Hypothalamus (tissue), 51 donors: ENCODE data around the gene TMIGD1.

ENCODE experiments used
- DNase-seq, 51 donors: peaks; one replicate each; lab custom pipeline; 2025; lab: John Stamatoyannopoulos, UW

TMIGD1 gene

DNA sequence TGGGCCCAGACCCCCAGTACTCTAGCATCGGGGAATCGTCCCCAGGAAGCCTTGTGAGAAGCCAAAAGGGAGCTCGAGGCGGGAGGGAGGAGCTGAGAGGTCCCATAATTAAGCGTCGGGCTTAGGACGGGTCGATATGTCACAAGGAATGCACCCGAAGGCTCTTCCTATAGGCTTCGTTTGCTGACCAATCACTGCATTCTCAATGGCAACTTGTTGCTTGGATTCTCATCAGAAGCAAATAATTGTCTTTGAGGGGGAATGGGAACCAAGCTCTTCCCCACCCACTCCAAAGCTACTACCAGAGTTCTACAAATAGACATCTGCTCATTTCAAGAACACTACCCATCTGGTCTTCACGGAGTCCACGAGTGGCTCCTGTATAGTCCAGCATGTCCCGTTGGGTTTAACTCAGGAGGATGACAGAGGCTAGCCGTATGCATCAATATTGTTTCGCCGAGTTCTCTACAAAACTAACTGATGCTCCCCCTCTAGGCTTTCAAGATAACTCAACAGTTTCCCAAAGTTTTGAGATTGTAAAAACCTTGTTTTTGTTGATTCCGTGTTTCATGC, 41.5 kb downstream of the TMIGD1 start:
- peak in 8 of 51 donors; percentile 2 to 66 (median 34) for DNase-seq

DNA sequence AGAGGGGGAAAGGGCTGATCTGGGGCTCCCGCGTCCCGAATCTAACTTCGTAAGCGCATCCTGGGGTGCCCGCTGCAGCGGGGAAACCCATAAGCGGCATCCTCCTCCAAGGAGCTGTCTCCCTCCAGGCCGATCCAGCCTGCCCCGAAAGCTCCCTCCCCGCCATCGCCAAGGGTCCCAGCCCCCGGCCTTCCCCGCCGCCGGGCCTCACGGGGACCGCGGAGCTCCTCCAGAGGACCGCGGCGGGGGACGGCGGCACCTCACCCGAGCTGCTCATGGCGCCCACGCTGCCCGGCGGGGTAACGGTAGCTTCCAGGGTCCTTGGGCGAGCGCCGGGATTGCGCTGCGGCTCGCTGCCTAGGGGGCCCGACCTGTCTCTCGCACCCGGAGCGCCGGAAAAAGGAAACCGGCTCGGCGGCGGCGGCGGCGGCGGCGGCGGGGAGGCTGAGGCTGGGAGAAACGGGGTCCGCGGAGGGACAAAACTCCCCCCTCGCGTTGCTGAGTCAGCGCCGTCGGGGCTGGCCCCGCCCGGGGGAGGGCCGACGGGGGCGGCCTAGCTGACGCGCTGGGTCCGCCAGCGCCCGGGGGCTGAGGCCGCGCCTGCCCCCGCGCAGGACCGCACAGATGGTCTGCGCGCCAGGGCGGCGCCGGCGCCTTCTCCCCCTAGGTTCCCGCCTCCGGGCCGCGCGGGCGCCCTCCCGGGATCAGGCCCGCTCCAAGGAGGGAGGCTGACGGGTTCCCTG, 42.1 kb downstream of the TMIGD1 start, which contains the start of gene BLMH:
Gene BLMH, minus strand, starts transcription at position 402 of the 743 bp plus-strand sequence. Its CDS starts 125 bp downstream, at position 277.
- DNase-seq, result peak; percentile 8 to 83 (median 58)

DNA sequence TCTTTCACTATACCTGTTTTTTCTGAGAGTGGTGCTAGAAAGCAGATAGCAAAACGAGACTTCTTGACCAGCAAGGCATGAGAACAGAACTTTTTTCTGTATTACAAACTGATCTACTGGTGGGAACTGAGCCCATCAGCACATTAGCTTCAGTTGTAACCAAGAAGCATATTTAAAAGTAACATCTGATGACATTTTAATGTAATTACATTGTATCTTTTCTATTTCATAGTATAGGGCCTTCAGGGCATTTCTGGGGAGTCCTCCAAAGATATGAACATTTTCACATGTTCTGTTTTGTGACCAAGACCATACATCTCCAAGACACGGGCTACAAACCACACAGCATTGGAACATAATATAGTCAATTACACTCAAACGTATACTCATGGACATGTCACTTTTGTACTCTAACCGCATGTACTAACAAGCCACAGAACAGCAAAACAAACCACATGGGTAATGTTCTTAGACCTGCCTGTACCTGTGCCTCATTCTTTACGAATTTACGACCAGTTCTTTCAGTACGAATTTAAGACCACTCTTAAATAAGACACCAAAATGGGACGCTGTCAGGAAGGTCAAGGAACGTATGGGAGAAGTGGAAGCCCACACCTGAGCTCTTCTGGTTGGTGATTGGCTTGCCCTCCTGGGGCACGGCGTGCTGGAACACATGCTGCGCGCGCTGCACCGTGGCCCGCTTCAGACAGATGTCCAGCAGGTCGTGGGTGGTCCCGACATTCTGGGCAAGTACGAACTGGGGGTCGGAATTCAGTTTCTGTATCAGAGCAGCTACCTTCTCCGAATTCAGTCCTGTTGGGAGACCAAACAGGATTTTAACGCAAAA, 42.9 kb downstream of the TMIGD1 start:
- peak in 19 of 51 donors; percentile 2 to 41 (median 19) for DNase-seq

DNA sequence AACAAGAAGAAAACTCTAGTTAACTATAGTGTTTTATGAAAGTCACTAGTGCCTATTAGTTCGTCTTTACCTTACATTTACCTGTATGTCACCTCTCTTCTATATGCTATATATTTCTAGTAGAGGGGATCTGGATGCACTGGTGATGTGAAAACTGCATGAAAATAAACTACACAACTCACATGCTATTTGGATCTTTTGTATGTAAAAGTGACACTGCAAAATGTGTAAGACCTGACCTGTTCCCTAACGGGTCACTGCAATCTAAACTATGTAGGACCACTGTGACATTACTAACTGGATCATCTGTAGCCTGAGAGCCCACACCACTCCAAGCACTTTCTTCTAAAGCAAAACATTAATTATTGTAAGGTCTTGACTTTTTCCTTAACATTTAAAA, 43.8 kb downstream of the TMIGD1 start:
- DNase-seq, result no peak

DNA sequence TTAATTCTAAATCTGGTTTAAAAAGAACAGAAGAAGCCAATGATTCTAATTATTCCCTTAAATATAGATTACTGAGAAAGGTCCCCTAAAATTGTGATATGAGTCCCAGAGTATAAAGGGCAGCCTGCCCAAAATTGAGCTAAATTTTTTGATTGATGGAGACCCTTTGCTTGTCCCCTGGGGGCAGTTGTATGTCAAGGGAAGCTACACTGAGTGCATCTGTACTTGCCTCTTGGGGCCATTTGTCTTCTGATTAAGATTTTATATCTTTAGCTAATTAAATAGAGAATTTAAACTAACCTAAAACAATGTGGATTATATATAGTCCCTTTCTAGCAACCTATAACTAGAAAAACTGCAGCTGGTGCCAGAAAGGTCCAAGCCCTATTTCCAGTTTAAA, 54.7 kb downstream of the TMIGD1 start:
- DNase-seq, result no peak

DNA sequence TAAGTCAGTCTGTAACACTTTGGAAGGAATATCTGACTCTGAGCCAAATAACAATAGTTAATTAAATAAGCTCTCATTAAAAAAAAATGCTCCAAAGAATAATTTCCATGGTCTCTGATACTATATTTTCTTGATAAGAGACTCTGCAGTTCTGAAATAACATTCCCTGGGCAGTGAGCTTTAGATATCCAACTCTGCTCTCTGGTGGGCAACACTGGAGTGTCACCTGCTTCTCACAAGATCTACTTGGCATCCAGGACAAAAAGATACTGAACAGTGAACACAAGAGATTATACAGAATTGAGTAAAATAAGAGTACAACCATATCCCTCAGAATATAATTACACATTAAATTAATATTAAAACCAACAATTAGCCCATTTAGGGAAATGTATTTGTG, 55.8 kb downstream of the TMIGD1 start:
- DNase-seq, result peak in 5 of 51 donors; percentile 0 to 5 (median 2)

DNA sequence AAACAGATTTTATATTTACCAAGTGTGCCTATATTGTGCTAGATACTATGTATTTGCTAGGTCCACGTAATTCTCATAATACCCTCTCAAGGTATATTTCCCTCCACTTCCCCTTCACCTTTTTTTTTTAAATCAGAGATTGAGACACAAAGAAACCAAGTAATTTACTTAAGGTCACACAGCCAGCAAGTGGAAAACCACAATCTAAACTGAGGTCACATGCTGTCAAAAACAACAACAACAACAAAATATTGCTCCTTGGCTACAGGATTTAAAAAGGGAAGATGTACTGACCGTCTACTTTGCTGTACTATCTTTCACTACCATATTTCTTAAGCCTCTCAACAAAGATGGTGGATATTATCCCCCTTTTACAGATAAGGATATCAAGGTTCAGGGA, 57.9 kb downstream of the TMIGD1 start:
- no peak for DNase-seq

DNA sequence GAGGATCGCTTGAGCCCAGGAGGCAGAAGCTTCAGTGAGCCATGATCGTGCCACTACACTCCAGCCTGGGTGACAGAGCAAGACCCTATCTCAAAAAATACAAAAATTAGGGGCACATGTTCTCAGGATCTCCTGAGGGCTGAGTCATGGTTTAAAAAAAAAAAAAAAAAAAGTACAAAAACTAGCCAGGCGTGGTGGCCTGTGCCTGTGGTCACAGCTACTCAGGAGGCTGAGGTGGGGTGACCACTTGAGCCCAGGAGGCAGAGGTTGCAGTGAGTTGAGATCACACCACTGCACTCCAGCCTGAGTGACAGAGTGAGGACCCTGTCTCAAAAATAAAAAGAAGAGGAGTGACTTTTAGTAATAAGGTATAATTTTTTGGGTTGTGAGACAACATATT, 59.0 kb downstream of the TMIGD1 start:
- no peak for DNase-seq

DNA sequence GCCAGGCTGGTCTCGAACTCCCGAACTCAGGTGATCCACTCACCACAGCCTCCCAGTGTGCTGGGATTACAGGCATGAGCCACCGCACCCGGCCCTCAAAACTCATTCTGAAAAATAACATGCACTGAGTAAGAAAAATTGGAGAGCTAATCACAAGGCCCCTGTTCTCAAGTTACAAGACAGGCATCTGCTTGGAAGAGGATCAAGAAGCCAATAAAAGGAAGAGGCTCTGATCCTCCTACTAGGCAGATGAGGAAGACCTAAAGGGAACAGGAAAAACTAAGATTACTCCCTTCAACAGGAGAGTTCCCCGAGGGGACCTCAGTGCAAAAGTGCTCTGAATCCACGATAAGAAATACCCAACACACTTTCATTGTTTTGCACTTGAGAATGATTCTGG, 60.5 kb downstream of the TMIGD1 start:
- no peak for DNase-seq

DNA sequence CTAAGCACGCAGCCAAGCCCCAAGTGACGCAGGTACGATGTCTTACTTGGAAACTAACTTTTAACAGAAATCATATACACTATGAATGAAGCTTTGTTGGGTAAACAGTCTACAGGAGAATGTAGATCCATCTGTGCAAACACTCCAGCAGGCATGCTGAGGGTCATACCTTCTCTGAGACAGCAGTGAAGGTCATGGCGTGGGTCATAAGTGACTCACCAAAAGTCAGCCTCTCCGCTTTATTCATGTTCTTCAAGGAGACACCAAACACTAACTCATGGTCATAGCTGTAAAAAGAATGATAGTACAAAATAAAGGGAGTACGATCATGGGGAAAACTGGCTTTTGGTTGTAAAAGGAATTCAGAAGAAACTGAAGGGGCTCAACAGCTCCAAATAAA, 62.8 kb downstream of the TMIGD1 start:
- DNase-seq, result no peak

DNA sequence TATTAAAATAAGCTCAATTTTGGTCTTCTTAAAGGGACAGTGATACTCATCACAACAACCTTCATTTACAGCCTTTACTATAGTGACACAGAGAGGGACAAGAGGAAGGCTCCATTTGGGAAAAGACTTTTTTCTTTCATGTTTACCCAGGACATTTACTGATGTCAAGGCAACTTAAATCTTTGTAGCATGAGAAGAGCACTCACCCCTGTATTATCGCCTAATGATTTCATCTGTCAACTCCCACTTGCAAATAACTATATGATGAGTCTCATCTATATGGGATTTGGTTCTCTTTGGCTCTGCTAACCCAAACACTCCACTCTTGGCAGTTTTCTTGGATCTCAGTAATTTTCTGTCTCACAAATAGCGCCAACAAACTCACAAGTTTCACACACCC, 66.2 kb downstream of the TMIGD1 start:
- DNase-seq, result no peak
